Hepatic stellate cell (primary cell): Measurements from ENCODE around the gene RNF224.
"Not testable (repeated sequence)": the region's sequence is repeated elsewhere in the genome, so short reads cannot be mapped to it uniquely, and the experiment has no call there.

Experiments used
- DNase-seq: peaks from one replicate; pipeline ENCODE4 v3.0.0; 2011; ENCODE audit warnings: low spot score

The RNF224 gene

GRCh38 chr9:137228506-137228967, 1.2 kb downstream of the RNF224 start:
- DNase-seq = no peak

GRCh38 chr9:137228968-137229896, 1.9 kb downstream of the RNF224 start:
- no peak for DNase-seq

- DNase-seq = no peak
Measured at GRCh38 chr9:137229903-137230704, 2.8 kb downstream of the RNF224 start.

GRCh38 chr9:137230705-137231371, 3.5 kb downstream of the RNF224 start, which contains the start of gene SLC34A3:
TSS of gene SLC34A3 (plus strand) at chr9:137230901. CDS start at chr9:137231703, 802 bp downstream.
- no peak for DNase-seq

GRCh38 chr9:137231372-137232039, 4.2 kb downstream of the RNF224 start:
- no peak for DNase-seq

- DNase-seq = no peak
Measured at GRCh38 chr9:137232101-137232500, 4.8 kb downstream of the RNF224 start.

GRCh38 chr9:137232510-137232909, 5.2 kb downstream of the RNF224 start:
- no peak for DNase-seq

- DNase-seq = no peak
Measured at GRCh38 chr9:137233143-137233980, 6.1 kb downstream of the RNF224 start.

GRCh38 chr9:137234055-137234697, 6.9 kb downstream of the RNF224 start:
- DNase-seq = no peak

- DNase-seq = no peak
Measured at GRCh38 chr9:137234758-137235423, 7.6 kb downstream of the RNF224 start.

GRCh38 chr9:137235424-137236237, 8.3 kb downstream of the RNF224 start:
- DNase-seq = no peak

GRCh38 chr9:137236238-137236935, 9.1 kb downstream of the RNF224 start:
- DNase-seq = peak; percentile 98

GRCh38 chr9:137236936-137237421, 9.7 kb downstream of the RNF224 start:
- no peak for DNase-seq

- DNase-seq = no peak
Measured at GRCh38 chr9:137237759-137238726, 10.7 kb downstream of the RNF224 start.

- DNase-seq = not testable (repeated sequence)
Measured at GRCh38 chr9:137239541-137240200, 12.4 kb downstream of the RNF224 start.

GRCh38 chr9:137240318-137240840, 13.1 kb downstream of the RNF224 start:
- peak; percentile 82 for DNase-seq
